Measurements from ENCODE around the gene GTF2A2. TPM values are rescaled to one million over a fixed set of nuclear protein-coding genes. Genes with fewer than 3 reads are reported as not detected.
"Not testable (repeated sequence)": the region's sequence is repeated elsewhere in the genome, so short reads cannot be mapped to it uniquely, and the experiment has no call there.

The GTF2A2 gene
- total RNA-seq, 1 donor from 2014 or later: 19.9 TPM

GRCh38 chr15:59668556-59668955 lies 11.2 kb upstream of the GTF2A2 start:
- DNase-seq: no peak

GRCh38 chr15:59662260-59662659 lies 4.9 kb upstream of the GTF2A2 start:
- no peak for DNase-seq

- no peak for DNase-seq
Measured at GRCh38 chr15:59659366-59659765, 2.1 kb upstream of the GTF2A2 start.

- DNase-seq: no peak
Measured at GRCh38 chr15:59657635-59658125, 365 bp upstream of the GTF2A2 start.

GRCh38 chr15:59654046-59654445 lies 3.3 kb downstream of the GTF2A2 start:
- no peak for DNase-seq

- no peak for DNase-seq
Measured at GRCh38 chr15:59649603-59650002, 7.7 kb downstream of the GTF2A2 start.

- no peak for DNase-seq
Measured at GRCh38 chr15:59647085-59647484, 10.2 kb downstream of the GTF2A2 start.

GRCh38 chr15:59646277-59646676 lies 11.0 kb downstream of the GTF2A2 start:
- no peak for DNase-seq

GRCh38 chr15:59645812-59646211 lies 11.5 kb downstream of the GTF2A2 start:
- not testable (repeated sequence) for DNase-seq

GRCh38 chr15:59644756-59645155 lies 12.6 kb downstream of the GTF2A2 start:
- no peak for DNase-seq

GRCh38 chr15:59642351-59642750 lies 15.0 kb downstream of the GTF2A2 start:
- peak; percentile 11 for DNase-seq

GRCh38 chr15:59637507-59637906 lies 19.8 kb downstream of the GTF2A2 start:
- DNase-seq: peak; percentile 4

- no peak for DNase-seq
Measured at GRCh38 chr15:59636184-59636583, 21.1 kb downstream of the GTF2A2 start.

- DNase-seq: no peak
Measured at GRCh38 chr15:59632714-59633113, 24.6 kb downstream of the GTF2A2 start.

- peak; percentile 69 for DNase-seq
Measured at GRCh38 chr15:59622289-59622688, 35.0 kb downstream of the GTF2A2 start.

GRCh38 chr15:59618406-59618805 lies 38.9 kb downstream of the GTF2A2 start:
- no peak for DNase-seq

- DNase-seq: no peak
Measured at GRCh38 chr15:59616379-59616778, 40.9 kb downstream of the GTF2A2 start.

GRCh38 chr15:59615661-59616060 lies 41.7 kb downstream of the GTF2A2 start:
- DNase-seq: no peak

- no peak for DNase-seq
Measured at GRCh38 chr15:59614153-59614552, 43.2 kb downstream of the GTF2A2 start.

- DNase-seq: no peak
Measured at GRCh38 chr15:59611276-59612260, 45.7 kb downstream of the GTF2A2 start, which contains the start of gene GCNT3. Gene GCNT3 (plus strand): TSS chr15:59611783. CDS start chr15:59618239, 6,456 bp downstream.

GRCh38 chr15:59609730-59610712 lies 47.3 kb downstream of the GTF2A2 start:
- DNase-seq: no peak

- no peak for DNase-seq
Measured at GRCh38 chr15:59605994-59606393, 51.3 kb downstream of the GTF2A2 start.

- DNase-seq: no peak
Measured at GRCh38 chr15:59598461-59598860, 58.9 kb downstream of the GTF2A2 start.

Data from dermis blood vessel endothelial cell (primary cell).